Prostate gland (tissue), 1 donor: ENCODE results near the gene KIF1B.

ENCODE experiments used
- POLR2A ChIP-seq: fragments of 450-650 bp; IDR thresholded peaks from one replicate; pipeline ENCODE4 v1.6.1; 2016; ENCODE audit warnings: antibody characterized with exemption, mild to moderate bottlenecking
- POLR2AphosphoS5 ChIP-seq: sonication (generic); formaldehyde crosslinking; IDR thresholded peaks from one replicate; pipeline ENCODE4 v1.6.1; 2017; ENCODE audit warnings: antibody characterized with exemption

GRCh38 chr1:10322821-10323220 is 112.5 kb downstream of the KIF1B start:
- TF ChIP-seq POLR2A: no peak
- TF ChIP-seq POLR2AphosphoS5: no peak
